NCI-H446 treated with DMSO at 0.1 percent for 48 hours (cell line): ENCODE results near the gene CBX2.

Experiments
- DNase-seq: peaks from one replicate; lab custom pipeline; 2025; lab: John Stamatoyannopoulos, UW

Gene CBX2

GRCh38 chr17:79829457-79829856 lies 51.5 kb downstream of the CBX2 start:
- no peak for DNase-seq

- DNase-seq: no peak
These were observed 52.4 kb downstream of the CBX2 start for GRCh38 chr17:79830303-79830702.

- no peak for DNase-seq
These were observed 52.9 kb downstream of the CBX2 start for GRCh38 chr17:79830763-79831264.

GRCh38 chr17:79831265-79832217 lies 53.6 kb downstream of the CBX2 start:
- no peak for DNase-seq

GRCh38 chr17:79832218-79833109 lies 54.5 kb downstream of the CBX2 start:
- DNase-seq: no peak

DNA sequence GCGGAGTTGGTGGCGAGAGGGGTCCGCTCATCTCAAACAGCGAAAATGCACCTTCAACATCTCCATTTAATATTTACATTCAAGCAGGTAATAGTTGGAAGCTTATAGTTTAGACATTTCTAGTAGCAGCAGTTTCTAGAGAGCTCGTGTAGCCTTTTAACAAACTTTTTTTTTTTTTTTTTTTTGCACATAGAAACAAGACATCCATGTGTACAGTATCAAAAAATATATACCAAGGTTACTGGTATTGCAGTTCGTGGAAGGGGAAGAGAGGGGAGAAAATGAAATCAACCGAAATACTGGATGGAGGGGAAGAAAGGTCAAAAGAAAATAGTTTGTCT lies 55.1 kb downstream of the CBX2 start:
- no peak for DNase-seq

DNA sequence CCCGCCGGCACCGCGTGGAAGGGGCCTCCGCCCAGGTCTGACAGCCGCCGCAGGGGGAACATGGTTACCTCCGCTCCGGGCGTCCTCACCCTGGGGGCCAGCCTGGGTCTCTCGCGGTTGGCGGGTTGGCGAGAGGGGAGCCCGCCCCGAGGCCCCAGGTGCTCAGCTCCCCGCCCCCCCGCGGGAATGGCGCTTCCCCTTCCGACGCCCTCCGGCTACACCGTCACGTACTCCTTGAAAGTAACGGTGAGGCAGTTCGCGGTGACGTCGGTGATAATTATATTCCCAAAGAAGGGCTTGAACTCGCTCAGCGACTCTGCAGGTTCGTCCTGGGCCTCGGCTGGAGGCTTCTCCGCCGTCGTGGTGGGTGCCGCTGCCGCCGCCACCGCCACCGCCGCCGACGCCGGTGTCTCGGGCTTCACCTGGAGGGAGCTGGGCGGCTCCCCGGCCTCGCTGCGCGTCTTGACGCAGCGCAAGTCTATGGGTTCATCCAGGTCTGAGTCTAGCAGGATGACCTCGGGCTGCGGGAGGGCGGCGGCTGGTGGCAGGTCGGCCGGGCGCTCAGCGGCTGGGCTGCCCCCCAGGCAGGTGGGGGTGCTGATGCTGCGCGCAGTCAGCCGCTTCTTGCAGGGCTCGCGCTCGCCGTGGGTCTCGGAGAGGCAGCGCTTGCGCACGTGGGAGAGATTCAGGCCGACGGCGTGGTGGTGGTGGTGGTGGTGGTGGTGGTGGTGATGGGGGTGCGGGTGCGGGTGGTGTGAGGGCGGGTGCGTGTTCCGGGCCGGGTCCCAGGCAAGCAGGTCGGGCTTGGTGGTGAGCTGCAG lies 56.0 kb downstream of the CBX2 start:
- no peak for DNase-seq

- DNase-seq: no peak
These were observed 56.9 kb downstream of the CBX2 start for GRCh38 chr17:79834565-79835469.

GRCh38 chr17:79835470-79835899 lies 57.5 kb downstream of the CBX2 start:
- DNase-seq: no peak

GRCh38 chr17:79835953-79836509 lies 58.1 kb downstream of the CBX2 start:
- DNase-seq: no peak

GRCh38 chr17:79836510-79836971 lies 58.6 kb downstream of the CBX2 start:
- DNase-seq: no peak

GRCh38 chr17:79836972-79837887 lies 59.3 kb downstream of the CBX2 start:
- no peak for DNase-seq
